ENCODE data around the gene CCDC33. TPM values are rescaled to one million over a fixed set of nuclear protein-coding genes. Genes with fewer than 3 reads are reported as not detected.
A peak's percentile ranks its signal among the peaks of the same experiment; 100 is the strongest.

The CCDC33 gene
- total and polyA plus RNA-seq, 2 experiments from 2014 or later: not detected

DNA sequence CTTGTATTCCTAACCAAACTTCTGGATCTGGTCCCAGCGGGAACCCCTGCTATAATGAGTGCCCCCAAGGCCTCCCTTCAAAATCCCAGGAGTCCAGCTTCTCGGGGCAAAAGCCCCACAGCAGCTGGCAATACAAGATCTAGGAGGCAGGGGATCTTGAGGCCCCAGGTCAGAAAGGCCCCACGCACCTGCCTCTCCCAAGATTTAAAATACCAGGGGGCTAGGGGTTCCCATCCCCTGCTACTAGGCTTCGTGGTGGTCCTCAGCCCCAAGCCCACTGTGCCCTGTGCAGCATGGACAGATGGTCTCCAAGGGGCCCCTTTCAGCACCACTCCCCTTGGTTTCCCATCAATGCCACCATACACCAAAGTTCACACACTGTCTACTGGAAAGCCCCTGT lies 147.2 kb downstream of the CCDC33 start:
- no peaks in the 10 kb centered on the region for H3K36me3 ChIP-seq (ENCODE audit: low read depth)
- H3K9ac ChIP-seq: no peak overlapping the region
- TF ChIP-seq EZH2phosphoT487 (IDR thresholded peaks at IDR 0.05; ENCODE audit: insufficient read depth, low read depth) (no peak), EZH2 (IDR thresholded peaks at IDR 0.05; ENCODE audit: insufficient read depth, poor library complexity, severe bottlenecking) (no peak)
- 87 to 93% methylated on average over 4 of the region's 4 CpGs for WGBS, 2 experiments (ENCODE audit: low coverage in 1 of 2, low lambda C conversion rate in 2 of 2, missing lambda C conversion rate in 2 of 2)
- no peak for DNase-seq
- no peak overlapping the region for H3K4me2 ChIP-seq (ENCODE audit: unreplicated experiment)
- no peaks in the 10 kb centered on the region for H3K27me3 ChIP-seq (replicated peaks; ENCODE audit: insufficient read depth)
- peak overlapping the region; percentile 31; the same call in 1 of the 2 replicates for H3K27ac ChIP-seq
- no peaks in the 10 kb centered on the region for H3K79me2 ChIP-seq (ENCODE audit: insufficient read depth)
- H3K9me2 ChIP-seq (ENCODE audit: insufficient read depth): no peaks in the 10 kb centered on the region
- no peaks in the 10 kb centered on the region for H4K20me1 ChIP-seq (ENCODE audit: insufficient read depth)
- H3F3A ChIP-seq (ENCODE audit: insufficient read depth): peaks cover 16% of the 10 kb centered on the region
- in situ Hi-C loops (cut with MboI): loop anchor here (5.0 kb wide), 1 partner anchor 54 kb away; no protein-coding TSS in a partner anchor
- peaks cover 31% of the 10 kb centered on the region for H3K4me1 ChIP-seq (ENCODE audit: insufficient read depth)
- no peaks in the 10 kb centered on the region for H3K9me3 ChIP-seq (ENCODE audit: low read depth)
- no peak overlapping the region for H2AFZ ChIP-seq
- no peak overlapping the region for H3K4me3 ChIP-seq

- H3K9ac ChIP-seq: no peak overlapping the region
- H3K9me3 ChIP-seq (ENCODE audit: low read depth): no peaks in the 10 kb centered on the region
- H3K4me2 ChIP-seq (ENCODE audit: unreplicated experiment): no peak overlapping the region
- H3K4me3 ChIP-seq: no peak overlapping the region
- TF ChIP-seq EZH2 (IDR thresholded peaks at IDR 0.05; ENCODE audit: insufficient read depth, poor library complexity, severe bottlenecking): no peak
- no peaks in the 10 kb centered on the region for H3K9me2 ChIP-seq (ENCODE audit: insufficient read depth)
- WGBS, 2 experiments (ENCODE audit: low coverage in 1 of 2, low lambda C conversion rate in 2 of 2, missing lambda C conversion rate in 2 of 2): 46 to 47% methylated on average over 8 of the region's 8 CpGs
- no peak overlapping the region for H2AFZ ChIP-seq
- no peaks in the 10 kb centered on the region for H3K79me2 ChIP-seq (ENCODE audit: insufficient read depth)
- no peaks in the 10 kb centered on the region for H3K27me3 ChIP-seq (replicated peaks; ENCODE audit: insufficient read depth)
- peak; percentile 61 for DNase-seq
- peaks cover 16% of the 10 kb centered on the region for H3F3A ChIP-seq (ENCODE audit: insufficient read depth)
- H4K20me1 ChIP-seq (ENCODE audit: insufficient read depth): no peaks in the 10 kb centered on the region
- in situ Hi-C loops (cut with MboI): loop anchor here (5.0 kb wide), 1 partner anchor 53 kb away; no protein-coding TSS in a partner anchor
- H3K4me1 ChIP-seq (ENCODE audit: insufficient read depth): peaks cover 31% of the 10 kb centered on the region
- peak overlapping the region; percentile 31; the same call in 1 of the 2 replicates for H3K27ac ChIP-seq
- H3K36me3 ChIP-seq (ENCODE audit: low read depth): no peaks in the 10 kb centered on the region
Measured at GRCh38 chr15:74383695-74384565, 147.8 kb downstream of the CCDC33 start.

GRCh38 chr15:74384566-74384880 lies 148.4 kb downstream of the CCDC33 start:
- Histone ChIP-seq H3K9me3 (ENCODE audit: low read depth) (no peaks in the 10 kb centered on the region), H3K4me3 (no peak overlapping the region), H3K36me3 (ENCODE audit: low read depth) (no peaks in the 10 kb centered on the region), H3K27ac (peak overlapping the region; percentile 7; the same call in 1 of the 2 replicates), H4K20me1 (ENCODE audit: insufficient read depth) (no peaks in the 10 kb centered on the region), H3K9me2 (ENCODE audit: insufficient read depth) (no peaks in the 10 kb centered on the region), H3F3A (ENCODE audit: insufficient read depth) (peaks cover 16% of the 10 kb centered on the region), H3K4me1 (ENCODE audit: insufficient read depth) (peaks cover 31% of the 10 kb centered on the region), H3K27me3 (replicated peaks; ENCODE audit: insufficient read depth) (no peaks in the 10 kb centered on the region), H3K9ac (no peak overlapping the region), H2AFZ (no peak overlapping the region), H3K79me2 (ENCODE audit: insufficient read depth) (no peaks in the 10 kb centered on the region), H3K4me2 (ENCODE audit: unreplicated experiment) (no peak overlapping the region)
- TF ChIP-seq EZH2phosphoT487 (IDR thresholded peaks at IDR 0.05; ENCODE audit: insufficient read depth, low read depth) (no peak), EZH2 (IDR thresholded peaks at IDR 0.05; ENCODE audit: insufficient read depth, poor library complexity, severe bottlenecking) (no peak)
- WGBS, 2 experiments (ENCODE audit: low coverage in 1 of 2, low lambda C conversion rate in 2 of 2, missing lambda C conversion rate in 2 of 2): 40 to 42% methylated on average over 3 of the region's 3 CpGs
- DNase-seq: no peak
- in situ Hi-C loops (cut with MboI): loop anchor here (5.0 kb wide), 1 partner anchor 53 kb away; no protein-coding TSS in a partner anchor

- Histone ChIP-seq H3K4me1 (ENCODE audit: insufficient read depth) (peaks cover 31% of the 10 kb centered on the region), H2AFZ (no peak overlapping the region), H3K4me3 (no peak overlapping the region), H3K9me2 (ENCODE audit: insufficient read depth) (no peaks in the 10 kb centered on the region), H3K79me2 (ENCODE audit: insufficient read depth) (no peaks in the 10 kb centered on the region), H3K9me3 (ENCODE audit: low read depth) (no peaks in the 10 kb centered on the region), H3K36me3 (ENCODE audit: low read depth) (no peaks in the 10 kb centered on the region), H3K27me3 (replicated peaks; ENCODE audit: insufficient read depth) (no peaks in the 10 kb centered on the region), H3K27ac (peak overlapping the region; percentile 34; the same call in 1 of the 2 replicates), H3F3A (ENCODE audit: insufficient read depth) (peaks cover 16% of the 10 kb centered on the region), H3K4me2 (ENCODE audit: unreplicated experiment) (peak overlapping the region; percentile 15), H4K20me1 (ENCODE audit: insufficient read depth) (no peaks in the 10 kb centered on the region), H3K9ac (no peak overlapping the region)
- peak; percentile 69 for DNase-seq
- 70 to 79% methylated on average over 5 to 8 of the region's 8 CpGs for WGBS, 2 experiments (ENCODE audit: low coverage in 1 of 2, low lambda C conversion rate in 2 of 2, missing lambda C conversion rate in 2 of 2)
- no peak for TF ChIP-seq EZH2 (IDR thresholded peaks at IDR 0.05; ENCODE audit: insufficient read depth, poor library complexity, severe bottlenecking)
- no peak for TF ChIP-seq EZH2phosphoT487 (IDR thresholded peaks at IDR 0.05; ENCODE audit: insufficient read depth, low read depth)
- in situ Hi-C loops (cut with MboI): loop anchor here (5.0 kb wide), 1 partner anchor 52 kb away; no protein-coding TSS in a partner anchor
Measured at GRCh38 chr15:74384881-74385643, 148.9 kb downstream of the CCDC33 start.
